Loucy (cell line): ENCODE results near the gene LHX2.

Source experiments
- H2AFZ ChIP-seq: fragments of 200-600 bp; sonication (generic); 2 replicates; pipeline ENCODE4 v1.6.0; 2016; ENCODE audit warnings: antibody characterized with exemption, mild to moderate bottlenecking, low read length, moderate library complexity
- H3F3A ChIP-seq: fragments of 200-600 bp; 2 replicates; pipeline ENCODE4 v1.6.0; 2016; ENCODE audit warnings: antibody characterized with exemption, low read depth, mild to moderate bottlenecking
- H3K27me3 ChIP-seq: fragments of 200-600 bp; sonication (generic); 2 replicates; pipeline ENCODE4 v1.6.1; 2014; ENCODE audit warnings: low read length, mild to moderate bottlenecking; ENCODE audit not compliant: insufficient read depth, poor library complexity, severe bottlenecking
- H3K36me3 ChIP-seq: fragments of 200-600 bp; sonication (generic); 2 replicates; pipeline ENCODE4 v1.6.1; 2016; ENCODE audit warnings: low read length; ENCODE audit not compliant: insufficient read depth
- H3K4me1 ChIP-seq: fragments of 200-600 bp; sonication (generic); 2 replicates; pipeline ENCODE4 v1.5.1; 2014; ENCODE audit warnings: low read length, mild to moderate bottlenecking; ENCODE audit not compliant: insufficient read depth, poor library complexity, severe bottlenecking
- H3K4me2 ChIP-seq: fragments of 200-600 bp; sonication (generic); 2 replicates; pipeline ENCODE4 v1.6.0; 2014; ENCODE audit warnings: antibody characterized with exemption, low read length, low read depth, mild to moderate bottlenecking; ENCODE audit not compliant: poor library complexity, severe bottlenecking
- H3K4me3 ChIP-seq: fragments of 200-600 bp; sonication (generic); 2 replicates; pipeline ENCODE4 v1.5.1; 2014; ENCODE audit warnings: low read length, mild to moderate bottlenecking, mixed read lengths; ENCODE audit not compliant: poor library complexity, severe bottlenecking
- H3K79me2 ChIP-seq: fragments of 200-600 bp; sonication (generic); 2 replicates; pipeline ENCODE4 v1.6.1; 2014; ENCODE audit warnings: low read length; ENCODE audit not compliant: insufficient read depth
- H3K9ac ChIP-seq: fragments of 200-600 bp; sonication (generic); 2 replicates; pipeline ENCODE4 v1.6.0; 2014; ENCODE audit warnings: mild to moderate bottlenecking, low read depth, low read length, moderate library complexity; ENCODE audit not compliant: poor library complexity, severe bottlenecking
- H3K9me2 ChIP-seq: fragments of 200-600 bp; sonication (generic); replicated peaks from 2 replicates; pipeline ENCODE4 v1.6.1; 2016; ENCODE audit warnings: low read depth, low read length, mixed read lengths
- H3K9me3 ChIP-seq: fragments of 200-600 bp; sonication (generic); 2 replicates; pipeline ENCODE4 v1.6.1; 2014; ENCODE audit warnings: mild to moderate bottlenecking, antibody characterized with exemption, low read length, low read depth; ENCODE audit not compliant: insufficient read depth
- H4K20me1 ChIP-seq: fragments of 200-600 bp; sonication (generic); 2 replicates; pipeline ENCODE4 v1.6.0; 2014; ENCODE audit warnings: antibody characterized with exemption, low read length, mild to moderate bottlenecking; ENCODE audit not compliant: insufficient read depth, poor library complexity, severe bottlenecking
- EZH2phosphoT487 ChIP-seq: fragments of 200-600 bp; IDR thresholded peaks from 2 replicates; pipeline ENCODE4 v1.6.1; 2018; ENCODE audit warnings: antibody characterized with exemption, mild to moderate bottlenecking, moderate library complexity, borderline replicate concordance
- TF ChIP-seq, protein P1 (sequence below): fragments of 200-600 bp; sonication (generic); conservative IDR thresholded peaks from 2 replicates; pipeline ENCODE4 v1.5.1; 2014; ENCODE audit warnings: mild to moderate bottlenecking, antibody characterized with exemption, low read length

The LHX2 gene

DNA sequence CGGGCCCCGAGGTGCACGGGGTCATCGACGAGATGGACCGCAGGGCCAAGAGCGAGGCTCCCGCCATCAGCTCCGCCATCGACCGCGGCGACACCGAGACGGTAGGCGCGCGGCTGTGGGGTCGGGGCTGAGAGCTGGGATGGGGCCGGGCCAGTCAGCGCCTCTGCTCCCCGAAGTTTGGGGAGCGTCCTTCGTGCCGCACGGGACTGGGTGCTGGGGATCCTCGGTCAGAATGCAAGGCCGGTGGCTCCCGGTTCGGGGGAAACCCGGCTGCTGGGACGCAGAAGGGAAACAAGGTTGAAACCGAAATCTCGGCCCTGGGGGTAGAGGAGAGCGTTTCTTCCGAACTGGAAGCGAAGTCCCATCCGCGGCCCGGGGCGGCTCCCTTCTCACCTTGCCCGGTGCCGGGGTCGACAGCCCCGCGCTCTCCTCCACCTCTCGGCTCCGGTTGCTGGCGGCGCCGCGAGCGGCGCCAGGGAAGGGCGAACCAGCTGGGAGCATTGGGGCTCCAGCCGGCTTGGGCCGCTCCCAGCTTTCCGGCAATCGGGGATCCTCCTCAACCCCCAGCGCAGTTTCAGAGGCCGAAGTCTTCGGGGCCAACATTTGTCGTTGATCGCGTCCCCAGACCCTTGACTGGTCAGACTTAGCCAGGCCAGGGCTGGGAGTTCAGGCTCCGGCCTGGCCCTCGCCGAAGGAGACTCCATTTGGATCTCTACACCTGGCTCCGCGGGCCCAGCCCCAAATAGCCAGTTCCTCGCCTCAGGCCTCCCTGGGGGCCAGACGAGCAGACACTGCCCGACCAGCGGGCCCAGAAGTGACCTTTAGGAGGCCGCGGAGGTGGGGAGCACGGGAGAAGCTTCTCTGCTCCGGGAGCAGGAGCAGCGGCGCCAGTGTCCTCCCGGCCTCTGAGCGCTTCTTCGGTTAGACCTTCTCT is 1.1 kb downstream of the LHX2 start:
- Histone ChIP-seq H3K79me2 (no peaks in the 10 kb centered on the region), H2AFZ (no peak overlapping the region), H3F3A (no peaks in the 10 kb centered on the region), H3K4me1 (no peaks in the 10 kb centered on the region), H3K9me3 (no peaks in the 10 kb centered on the region), H3K9me2 (no peaks in the 10 kb centered on the region), H3K4me3 (no peak overlapping the region), H4K20me1 (no peaks in the 10 kb centered on the region), H3K4me2 (no peak overlapping the region), H3K9ac (no peak overlapping the region), H3K27me3 (no peaks in the 10 kb centered on the region), H3K36me3 (no peaks in the 10 kb centered on the region)
- TF ChIP-seq EZH2phosphoT487, result no peak
- TF ChIP-seq, protein P1, sequence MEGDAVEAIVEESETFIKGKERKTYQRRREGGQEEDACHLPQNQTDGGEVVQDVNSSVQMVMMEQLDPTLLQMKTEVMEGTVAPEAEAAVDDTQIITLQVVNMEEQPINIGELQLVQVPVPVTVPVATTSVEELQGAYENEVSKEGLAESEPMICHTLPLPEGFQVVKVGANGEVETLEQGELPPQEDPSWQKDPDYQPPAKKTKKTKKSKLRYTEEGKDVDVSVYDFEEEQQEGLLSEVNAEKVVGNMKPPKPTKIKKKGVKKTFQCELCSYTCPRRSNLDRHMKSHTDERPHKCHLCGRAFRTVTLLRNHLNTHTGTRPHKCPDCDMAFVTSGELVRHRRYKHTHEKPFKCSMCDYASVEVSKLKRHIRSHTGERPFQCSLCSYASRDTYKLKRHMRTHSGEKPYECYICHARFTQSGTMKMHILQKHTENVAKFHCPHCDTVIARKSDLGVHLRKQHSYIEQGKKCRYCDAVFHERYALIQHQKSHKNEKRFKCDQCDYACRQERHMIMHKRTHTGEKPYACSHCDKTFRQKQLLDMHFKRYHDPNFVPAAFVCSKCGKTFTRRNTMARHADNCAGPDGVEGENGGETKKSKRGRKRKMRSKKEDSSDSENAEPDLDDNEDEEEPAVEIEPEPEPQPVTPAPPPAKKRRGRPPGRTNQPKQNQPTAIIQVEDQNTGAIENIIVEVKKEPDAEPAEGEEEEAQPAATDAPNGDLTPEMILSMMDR, result no peak

DNA sequence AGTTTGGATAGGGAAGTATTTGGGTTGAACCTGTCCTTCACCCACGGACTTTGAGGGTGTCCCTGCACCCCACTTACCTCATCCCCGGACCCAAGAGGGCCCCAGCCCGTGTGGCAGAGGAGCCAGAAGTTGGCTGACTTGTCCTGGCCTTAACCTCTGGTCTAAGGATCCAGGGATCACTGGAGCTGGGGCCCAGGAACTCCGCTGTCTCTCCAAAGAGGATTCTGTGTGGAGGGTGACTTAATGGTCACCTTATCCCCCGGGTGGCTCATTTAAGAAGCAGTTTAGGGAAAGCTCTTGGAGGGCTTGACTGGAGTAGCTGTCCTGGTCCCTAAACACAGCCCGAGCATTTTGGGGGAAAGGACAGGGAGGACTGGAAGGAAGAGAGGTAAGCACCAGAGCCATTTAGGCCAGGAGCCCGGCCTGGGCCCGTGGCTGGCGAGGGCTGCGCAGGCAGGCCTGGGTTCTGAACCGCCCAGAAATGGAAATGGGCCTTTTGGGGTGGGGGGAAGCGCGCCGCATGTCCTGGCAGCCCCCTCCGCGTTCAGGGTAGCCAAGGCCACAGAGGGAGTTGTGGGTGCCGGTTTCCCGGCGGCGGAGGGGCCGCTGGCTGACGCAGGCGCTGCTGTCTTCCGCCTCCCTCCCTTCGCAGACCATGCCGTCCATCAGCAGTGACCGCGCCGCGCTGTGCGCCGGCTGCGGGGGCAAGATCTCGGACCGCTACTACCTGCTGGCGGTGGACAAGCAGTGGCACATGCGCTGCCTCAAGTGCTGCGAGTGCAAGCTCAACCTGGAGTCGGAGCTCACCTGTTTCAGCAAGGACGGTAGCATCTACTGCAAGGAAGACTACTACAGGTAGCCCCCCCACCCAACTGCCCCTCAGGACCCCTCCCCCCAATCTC is 2.0 kb downstream of the LHX2 start:
- no peaks in the 10 kb centered on the region for H4K20me1 ChIP-seq
- no peaks in the 10 kb centered on the region for H3K4me1 ChIP-seq

GRCh38 chr9:124014211-124014955 is 2.8 kb downstream of the LHX2 start:
- Histone ChIP-seq H3K36me3 (no peaks in the 10 kb centered on the region), H4K20me1 (no peaks in the 10 kb centered on the region)

More for the DNA sequence above, 2.0 kb downstream of the LHX2 start:
- Histone ChIP-seq H2AFZ (no peak overlapping the region), H3K9me3 (no peaks in the 10 kb centered on the region), H3K9ac (no peak overlapping the region), H3K27me3 (no peaks in the 10 kb centered on the region), H3K79me2 (no peaks in the 10 kb centered on the region), H3F3A (no peaks in the 10 kb centered on the region), H3K4me2 (no peak overlapping the region), H3K36me3 (no peaks in the 10 kb centered on the region), H3K9me2 (no peaks in the 10 kb centered on the region), H3K4me3 (no peak overlapping the region)
- TF ChIP-seq EZH2phosphoT487, result no peak
- TF ChIP-seq, protein P1, result no peak

More at GRCh38 chr9:124014211-124014955, 2.8 kb downstream of the LHX2 start:
- no peaks in the 10 kb centered on the region for H3K4me1 ChIP-seq
- H3K9ac ChIP-seq, result no peak overlapping the region
- no peaks in the 10 kb centered on the region for H3K9me2 ChIP-seq
- no peaks in the 10 kb centered on the region for H3K79me2 ChIP-seq
- H2AFZ ChIP-seq, result no peak overlapping the region
- H3K4me3 ChIP-seq, result no peak overlapping the region
- no peak for TF ChIP-seq EZH2phosphoT487
- TF ChIP-seq, protein P1, result no peak
- H3K4me2 ChIP-seq, result no peak overlapping the region
- no peaks in the 10 kb centered on the region for H3K9me3 ChIP-seq
- no peaks in the 10 kb centered on the region for H3F3A ChIP-seq
- no peaks in the 10 kb centered on the region for H3K27me3 ChIP-seq
